Stimulated activated CD4-positive, alpha-beta T cell treated with anti-CD3 and anti-CD28 coated beads, Interleukin-2, amount 100 ng/mL, for 4 hours (primary cell): ENCODE data around the gene TCERG1L.

ENCODE experiments used
- DNase-seq: peaks from one replicate; pipeline ENCODE4 v3.0.0-alpha.2; 2020; ENCODE audit warnings: low read depth

The TCERG1L gene

DNA sequence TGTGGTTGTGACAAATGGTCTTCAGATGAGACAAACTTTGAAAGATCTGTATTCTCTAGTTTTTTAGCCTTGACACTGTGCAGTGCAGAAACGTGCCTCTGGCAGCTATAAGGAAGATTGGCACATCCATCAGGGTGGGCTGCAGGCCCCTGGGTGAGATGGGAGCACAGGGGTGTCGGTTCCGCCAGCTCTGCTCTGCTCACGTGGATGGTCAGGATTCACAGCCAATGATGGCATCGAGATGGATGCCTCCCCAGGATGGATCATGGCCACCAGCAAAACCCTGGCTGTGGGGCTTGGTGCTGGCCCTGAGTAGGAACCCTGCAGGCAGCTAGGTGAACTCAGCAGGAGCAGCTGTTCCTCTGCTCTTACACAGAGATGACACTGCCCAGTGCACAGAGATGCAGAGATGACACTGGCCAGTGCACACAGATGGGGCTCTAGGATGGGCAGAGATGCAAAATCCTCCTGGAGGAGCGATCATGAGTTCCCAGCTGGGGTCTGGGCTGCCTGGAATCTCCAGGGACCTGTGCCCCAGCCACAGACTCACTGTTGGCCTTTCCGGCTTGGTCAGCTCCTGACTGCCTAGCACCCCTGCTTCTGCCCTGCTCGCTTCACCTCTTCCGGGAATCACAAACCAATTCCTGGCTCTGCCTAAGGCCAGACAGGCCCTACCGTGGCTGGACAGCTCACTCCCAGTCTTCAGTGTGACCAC is 185.9 kb downstream of the TCERG1L start:
- no peak for DNase-seq

DNA sequence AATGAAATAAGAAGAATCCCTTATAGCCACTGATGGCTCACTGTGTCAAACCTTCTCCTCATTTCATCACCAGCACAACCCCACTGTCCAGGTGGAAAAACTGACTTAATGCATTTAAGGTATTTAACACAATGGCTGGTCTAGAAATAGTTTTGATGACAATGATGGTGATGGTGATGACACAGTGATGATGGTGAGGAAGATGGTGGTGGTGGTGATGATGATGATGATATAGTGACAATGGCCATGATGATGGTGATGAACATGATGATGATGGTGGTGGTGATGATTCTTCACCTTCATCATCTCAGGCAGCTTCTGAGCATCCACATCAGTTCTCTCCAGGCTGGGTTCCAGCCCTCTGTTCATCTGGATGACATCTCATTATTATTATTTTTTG is 186.6 kb downstream of the TCERG1L start:
- DNase-seq = no peak

DNA sequence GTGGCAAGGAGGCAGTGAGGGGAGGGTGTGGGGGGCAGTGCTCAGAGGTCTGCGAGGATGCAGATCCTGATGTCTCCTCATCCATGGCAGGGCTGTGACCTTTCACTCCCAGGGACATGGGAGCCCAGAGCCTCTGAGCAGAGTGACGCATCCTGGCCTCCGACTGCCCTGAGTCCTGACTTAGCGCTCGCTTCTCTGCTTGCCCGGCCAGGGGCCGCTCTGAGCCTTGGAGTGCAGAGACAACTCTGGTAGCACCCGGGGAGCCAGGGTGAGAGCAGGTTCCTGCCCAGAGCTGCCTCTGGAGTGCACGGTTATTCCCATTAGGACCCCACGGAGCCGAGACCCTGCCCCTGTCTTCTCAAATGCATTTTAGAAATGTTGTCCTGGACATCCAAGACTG is 188.0 kb downstream of the TCERG1L start:
- no peak for DNase-seq

DNA sequence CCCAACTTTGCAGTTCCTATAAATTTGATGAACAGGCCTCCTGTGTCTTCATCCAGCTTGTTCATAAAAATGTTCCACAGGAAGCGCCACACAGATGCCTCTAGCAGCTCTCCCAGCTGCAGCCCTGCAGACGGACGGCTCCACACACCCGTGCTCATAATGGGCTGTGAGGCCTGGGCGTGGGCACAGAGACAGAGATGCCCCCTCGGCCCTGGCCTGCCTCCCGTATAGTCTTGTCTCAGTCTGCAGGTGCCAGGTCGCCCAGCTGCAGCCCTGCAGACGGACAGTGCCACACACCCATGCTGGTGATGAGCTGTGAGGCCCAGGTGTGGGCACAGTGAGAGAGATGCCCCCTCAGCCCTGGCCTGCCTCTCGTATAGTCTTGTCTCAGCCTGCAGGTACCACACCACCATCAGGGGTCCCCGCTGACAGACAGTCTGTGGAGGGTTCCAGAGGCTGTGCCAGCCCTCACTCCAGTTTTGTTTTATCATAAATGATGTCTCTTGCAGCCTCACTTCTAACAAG is 189.9 kb downstream of the TCERG1L start:
- no peak for DNase-seq

DNA sequence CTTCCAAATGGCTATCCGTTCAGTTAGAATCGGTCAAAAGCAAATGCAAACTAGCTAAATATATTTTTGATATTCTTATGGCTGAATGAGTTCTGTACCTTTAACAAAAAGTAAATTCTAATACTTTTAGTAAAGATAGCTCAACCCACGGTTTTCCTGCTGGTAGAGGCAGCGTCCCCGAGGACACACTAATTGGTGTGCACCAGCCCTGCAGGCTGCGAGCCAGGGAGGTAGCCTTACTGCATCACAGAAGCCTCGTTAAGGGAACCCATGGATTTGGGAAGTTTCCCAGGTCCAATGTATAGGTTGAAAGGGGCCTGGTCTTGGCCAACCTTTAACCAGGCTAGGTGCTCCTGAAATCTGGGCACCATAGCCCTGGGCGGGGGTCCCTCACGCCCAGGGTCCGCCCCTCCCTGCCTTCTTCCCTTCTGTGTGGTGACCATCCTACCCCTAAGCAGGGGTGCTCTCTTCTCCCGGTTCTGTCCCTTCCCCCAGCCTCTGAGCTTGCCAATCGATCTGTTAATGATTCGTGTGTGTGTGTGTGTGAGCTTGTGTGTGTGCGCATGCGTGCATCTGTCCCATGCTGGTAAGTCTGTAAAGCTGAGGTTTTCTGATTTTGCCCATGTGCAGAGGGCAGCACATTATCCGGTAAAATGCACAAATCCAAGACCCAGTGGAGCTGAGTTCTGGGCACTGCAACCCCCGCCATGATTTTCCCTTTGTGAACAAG is 191.7 kb downstream of the TCERG1L start:
- DNase-seq = no peak

DNA sequence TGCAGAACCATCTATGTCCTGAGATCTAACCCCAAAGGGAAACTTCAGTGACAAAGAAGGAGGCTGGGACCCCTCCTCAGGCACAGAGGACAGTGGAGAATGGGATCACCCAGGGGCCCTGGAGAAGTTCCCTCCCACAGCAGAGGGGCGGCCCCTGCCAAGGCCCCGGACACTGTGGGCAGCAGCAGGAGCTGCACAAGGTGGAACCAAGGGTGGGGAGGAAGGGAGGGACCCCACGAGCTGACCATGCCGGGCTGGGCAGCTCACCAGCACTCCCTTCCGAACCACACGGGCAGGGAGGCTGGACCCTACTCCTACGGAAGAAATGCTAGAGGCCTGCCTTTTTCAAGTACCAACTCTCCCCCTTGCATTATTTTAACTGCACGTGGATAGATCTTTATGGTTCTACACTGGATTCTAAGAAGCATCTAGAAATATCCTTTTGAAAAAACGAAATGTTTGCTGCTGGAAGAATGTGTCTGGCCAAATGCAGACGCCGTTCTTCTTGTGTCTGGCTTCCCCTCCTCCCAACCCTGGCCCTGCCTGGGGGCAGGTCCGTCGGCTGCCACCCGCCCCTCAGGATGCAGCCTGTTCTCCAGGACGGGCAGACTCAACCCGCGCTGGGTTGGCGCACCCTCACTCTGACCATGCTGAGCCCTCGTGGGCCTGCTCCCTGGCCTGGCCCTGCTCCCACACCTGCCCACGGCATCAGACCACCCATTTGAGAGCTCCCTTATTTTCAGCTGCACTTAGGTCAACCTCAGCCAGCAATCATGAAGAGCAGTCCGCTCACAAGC is 193.9 kb downstream of the TCERG1L start:
- no peak for DNase-seq

DNA sequence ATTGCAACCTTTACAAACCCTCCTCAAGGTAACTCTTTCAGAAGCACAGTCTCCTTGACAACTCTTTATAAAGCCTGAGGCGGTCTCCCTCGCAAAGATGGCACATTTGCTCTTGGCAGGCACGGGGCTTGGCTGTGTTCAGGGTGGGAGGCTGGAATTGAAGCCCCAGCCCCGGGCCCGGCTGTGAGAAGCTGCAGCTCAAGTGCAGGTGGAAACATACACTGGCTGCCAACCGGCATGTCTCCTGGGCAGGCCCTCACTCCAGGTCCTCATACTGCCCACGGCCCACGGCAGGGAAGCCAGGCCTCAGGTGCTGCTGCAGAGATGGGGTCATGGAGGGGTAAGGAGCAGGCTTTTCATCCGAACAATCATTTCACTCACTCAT is 194.5 kb downstream of the TCERG1L start:
- DNase-seq = no peak

DNA sequence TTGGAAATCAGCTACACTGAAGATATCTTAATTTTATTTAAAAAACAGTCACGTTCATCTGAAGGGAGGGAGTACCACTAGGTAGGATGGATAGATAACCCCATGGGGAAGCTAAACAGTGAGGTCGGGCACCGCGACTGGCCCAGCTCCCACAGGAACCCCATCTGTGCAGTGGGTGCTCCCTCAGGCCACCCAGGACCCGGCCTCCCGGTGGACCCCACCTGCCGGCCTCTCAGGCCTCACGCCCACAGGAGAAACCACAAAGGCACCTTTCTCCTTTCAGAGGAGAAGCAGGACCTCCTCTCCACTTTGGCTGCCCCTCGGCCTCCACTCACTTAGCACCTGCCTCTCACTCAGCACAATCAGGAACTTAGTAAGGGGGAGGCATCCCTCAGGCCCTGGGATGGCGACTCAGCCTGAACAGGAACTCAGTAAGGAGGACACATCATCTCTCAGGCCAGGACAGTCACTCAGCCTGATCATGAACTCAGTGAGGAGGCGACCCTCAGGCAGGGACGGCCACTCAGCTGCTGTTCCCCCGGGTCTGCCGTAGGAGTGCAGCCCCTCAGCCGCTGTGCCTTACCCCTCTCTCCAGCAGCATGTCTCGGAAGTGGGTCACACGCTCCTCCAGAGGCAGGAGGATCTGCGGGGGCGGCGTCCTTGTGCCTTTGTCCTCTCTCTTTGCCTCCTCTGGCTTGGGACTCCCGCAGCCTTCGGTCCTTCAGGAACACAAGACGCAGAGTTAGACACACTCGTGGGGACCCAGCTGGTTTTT is 195.1 kb downstream of the TCERG1L start:
- no peak for DNase-seq

DNA sequence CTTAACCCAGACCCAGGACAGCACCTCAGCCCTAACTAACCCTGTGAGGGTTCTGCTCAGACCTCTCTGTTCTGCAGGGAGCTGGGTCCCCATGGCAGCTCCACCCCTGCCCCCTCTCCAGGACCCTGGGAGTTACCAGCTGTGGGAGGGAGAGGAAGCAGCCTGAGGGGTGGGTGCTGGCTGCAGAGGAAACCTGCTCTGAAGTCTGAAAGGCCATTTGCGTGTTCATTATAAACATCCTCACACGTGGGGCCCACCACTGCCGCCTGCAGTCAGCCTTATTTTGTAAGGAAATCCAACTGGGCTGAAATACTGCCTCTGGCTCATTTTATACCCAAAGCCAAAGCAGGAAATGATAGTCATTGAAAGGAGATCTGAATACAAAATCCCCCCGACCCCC is 195.7 kb downstream of the TCERG1L start:
- DNase-seq = no peak

DNA sequence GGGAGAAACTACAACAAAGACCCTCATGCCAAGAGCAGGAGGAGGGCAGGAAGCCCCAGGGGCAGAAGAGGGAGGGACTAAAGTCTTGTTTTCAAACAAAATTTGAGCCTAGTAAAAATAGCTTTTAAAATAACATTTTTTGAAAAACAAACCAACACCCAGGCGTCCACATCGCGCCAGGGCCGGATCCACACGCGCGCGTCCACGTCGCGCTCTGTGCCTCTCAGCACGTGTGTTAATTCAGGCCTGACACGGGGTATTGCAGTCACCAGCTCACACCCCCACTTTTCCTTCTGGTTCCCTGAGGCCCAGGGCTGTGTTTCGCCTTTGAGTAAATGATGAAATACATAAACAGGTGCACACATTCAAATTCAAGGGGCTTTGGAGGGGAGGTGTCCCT is 196.2 kb downstream of the TCERG1L start:
- no peak for DNase-seq

DNA sequence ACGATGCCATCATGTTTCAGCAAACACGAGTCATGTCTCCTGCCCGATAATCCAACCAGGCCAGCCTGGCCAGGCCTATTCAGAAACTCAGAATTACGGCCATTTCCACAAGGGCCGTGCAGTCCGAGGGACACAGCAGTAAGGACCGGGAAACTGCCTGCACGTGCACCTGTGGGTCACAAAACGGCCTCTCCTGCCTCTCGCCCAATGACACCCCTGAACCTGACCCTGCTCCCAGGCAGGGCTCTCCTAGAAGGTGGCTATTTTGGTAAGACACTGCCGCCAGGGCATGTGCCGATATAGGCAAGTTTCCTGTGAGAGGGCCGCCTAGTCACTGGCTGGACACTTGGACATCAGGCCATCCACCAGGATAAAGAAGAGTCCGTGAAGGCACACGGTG is 196.7 kb downstream of the TCERG1L start:
- no peak for DNase-seq

DNA sequence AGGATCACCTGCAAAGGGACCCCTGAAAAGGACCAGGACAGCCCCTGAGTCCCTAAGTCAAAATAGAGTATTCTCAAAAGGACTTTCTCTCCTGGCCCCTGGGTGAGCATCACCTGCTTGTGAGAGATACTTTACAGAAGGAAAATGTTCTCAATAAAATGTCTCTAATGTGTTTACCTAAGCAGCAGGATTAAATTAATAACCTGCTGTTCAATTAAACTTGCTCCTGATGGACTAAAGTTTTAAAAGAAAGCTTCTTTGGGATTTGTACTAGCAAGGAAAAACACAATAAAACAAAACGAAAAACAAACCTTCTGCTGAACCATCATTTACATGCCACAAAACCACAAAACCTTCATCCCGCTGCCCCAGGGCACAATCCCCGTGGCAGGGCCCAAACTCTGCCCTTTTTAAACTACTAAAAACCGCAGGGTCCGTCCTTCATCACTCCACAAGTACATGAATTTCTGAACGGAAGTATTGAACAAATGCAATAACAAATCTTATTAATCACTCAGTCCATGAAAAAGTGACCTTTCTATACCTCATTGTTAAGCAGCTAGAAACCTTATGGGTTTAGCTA is 197.7 kb downstream of the TCERG1L start:
- no peak for DNase-seq

DNA sequence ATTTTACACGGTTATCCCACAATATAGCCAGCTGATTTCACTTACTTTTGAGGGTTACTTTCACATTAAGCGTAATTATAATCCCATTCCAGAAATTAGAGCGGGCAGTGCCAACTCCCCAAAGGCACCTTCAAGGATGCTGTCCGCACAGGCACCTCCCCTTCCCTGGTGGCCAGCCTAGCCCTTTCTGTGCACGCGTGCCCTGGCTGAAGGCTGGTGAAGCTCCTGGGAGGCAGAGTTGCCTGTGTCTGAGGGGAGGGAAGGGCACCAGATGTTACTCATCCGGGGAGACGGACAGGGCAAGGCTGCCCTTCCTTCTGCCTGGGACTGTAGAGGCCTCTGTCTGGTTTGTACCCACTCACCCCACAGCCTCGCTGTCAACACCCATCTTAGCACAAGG is 198.4 kb downstream of the TCERG1L start:
- no peak for DNase-seq

DNA sequence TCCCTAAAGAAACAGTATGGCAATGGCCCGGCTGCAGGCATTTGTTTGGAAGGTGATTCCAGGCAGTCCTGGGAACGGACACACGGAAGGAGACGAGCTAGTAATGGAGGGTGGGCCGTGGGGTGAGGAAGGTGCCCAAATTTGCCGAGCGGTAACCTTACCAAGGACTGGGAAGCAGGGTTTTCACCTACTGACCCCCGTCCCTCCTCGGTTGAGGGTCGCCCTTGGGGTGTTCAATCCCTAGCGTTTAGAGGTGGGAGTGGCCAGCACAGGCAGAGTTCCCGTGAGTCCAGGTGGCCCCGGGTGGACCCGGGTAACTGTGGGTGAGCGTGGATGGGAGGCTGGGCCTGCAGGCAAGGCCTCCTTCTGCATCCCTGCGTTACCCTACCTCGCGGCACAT is 198.8 kb downstream of the TCERG1L start:
- no peak for DNase-seq

DNA sequence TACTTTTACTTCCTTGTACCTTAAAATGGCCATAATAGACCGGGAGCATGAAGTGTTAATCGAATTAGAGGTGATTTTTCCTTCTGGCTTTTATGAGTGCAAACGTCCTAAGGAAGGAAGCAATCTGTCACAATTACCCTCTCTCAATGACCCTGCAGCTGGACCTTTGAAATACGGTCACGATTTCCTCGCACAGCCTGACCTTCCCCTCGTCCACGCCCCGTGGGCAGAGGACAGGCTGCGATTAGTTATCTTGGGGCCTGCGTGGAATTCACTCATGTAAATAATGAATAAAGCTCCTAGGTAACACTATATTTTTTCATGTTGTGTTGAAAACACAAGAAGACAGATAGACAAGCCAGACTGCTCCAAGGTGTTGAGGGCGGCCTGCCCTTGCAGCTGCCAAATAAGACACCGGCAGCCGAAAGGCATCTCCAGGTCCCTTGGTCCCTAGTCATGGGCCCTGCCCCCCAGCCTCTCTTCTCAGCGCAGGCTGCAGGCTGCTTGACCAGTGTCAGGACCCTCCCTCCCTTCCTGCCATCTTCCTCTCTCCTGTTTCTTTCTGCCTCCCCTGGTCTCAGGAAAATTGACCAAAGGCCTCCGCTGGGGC is 199.9 kb downstream of the TCERG1L start:
- DNase-seq = no peak

DNA sequence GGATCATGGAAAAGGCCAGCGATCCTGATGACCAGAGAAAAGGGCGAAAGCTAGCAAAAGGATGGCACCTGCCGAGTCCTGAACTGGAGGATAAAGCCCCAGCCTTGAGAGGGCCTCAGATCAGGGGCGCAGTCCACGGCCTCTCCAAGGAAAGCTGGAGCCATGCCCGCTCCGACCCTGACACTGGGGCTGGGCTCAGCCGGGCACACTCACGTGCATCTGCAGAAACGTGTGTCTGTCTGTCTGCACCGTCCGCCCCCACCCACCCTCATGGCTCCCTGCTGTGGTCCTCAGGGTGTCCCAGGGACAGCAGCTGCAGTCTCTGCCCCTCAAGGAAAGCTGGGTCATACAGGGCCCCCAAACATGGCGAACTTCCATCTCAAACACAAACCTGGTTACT is 200.5 kb downstream of the TCERG1L start:
- DNase-seq = no peak

DNA sequence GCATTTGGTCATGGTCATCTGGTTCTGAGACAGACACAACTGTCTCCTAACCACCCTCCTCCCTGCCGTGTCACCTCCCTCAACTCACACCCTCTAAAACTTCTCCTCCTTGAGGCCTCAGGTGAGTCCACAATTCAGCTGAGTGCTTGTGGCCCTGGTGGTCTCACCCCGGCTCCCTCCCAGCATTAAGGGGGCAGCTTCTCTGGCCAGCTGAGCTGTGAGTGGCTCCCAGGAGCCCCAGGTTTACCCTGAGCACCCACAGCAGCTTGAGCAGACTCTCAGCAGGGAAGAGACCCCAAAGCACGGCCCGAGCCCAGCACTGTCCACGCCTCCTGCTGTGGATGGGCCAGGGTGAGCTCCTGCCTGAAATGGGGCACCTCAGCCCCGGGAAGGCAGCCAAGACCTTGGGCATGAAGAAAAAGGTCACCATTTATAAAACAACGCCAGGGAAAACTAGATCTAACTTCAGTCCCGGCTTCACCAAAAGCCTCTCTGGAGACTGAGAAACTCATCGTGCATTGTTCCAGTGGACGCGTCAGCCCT is 201.2 kb downstream of the TCERG1L start:
- DNase-seq = no peak

DNA sequence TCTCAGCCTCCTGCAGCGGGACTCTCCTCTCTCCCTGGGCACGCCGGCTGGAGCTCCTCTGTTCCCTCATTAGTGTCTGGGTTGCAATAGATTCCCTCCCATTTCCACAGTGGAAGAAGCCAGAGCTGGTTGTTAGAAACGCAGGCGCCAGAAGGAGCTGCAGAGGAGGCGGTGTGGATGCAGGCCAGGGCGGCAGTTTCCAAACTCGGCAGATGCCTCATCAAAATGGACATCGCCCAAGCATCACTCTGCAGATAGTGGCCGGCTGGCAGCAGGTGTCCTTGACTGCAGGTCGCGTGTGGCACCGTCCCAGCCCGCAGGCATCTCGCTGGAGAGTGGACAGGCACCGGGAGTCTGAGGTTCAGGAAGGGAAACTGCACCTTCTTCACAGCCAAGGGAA is 201.8 kb downstream of the TCERG1L start:
- DNase-seq = no peak

DNA sequence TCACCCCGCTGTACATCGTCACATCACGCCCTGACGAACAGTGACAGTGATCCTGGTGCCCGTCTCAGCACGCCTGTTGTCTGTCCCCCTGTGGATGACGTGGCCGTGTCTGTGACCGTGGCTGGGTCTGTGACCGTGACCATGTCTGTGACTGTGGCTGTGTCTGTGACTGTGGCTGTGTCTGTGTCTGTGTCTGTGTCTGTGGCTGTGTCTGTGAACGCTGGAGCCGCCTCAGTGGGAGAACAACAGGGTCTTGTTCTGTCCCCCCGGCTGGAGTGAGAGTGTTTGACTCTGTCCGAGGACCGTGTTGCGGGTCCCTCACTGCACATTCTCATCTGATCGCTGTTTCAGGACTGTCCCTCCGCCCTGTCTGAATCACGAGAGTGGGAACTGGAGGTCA is 202.2 kb downstream of the TCERG1L start:
- no peak for DNase-seq

DNA sequence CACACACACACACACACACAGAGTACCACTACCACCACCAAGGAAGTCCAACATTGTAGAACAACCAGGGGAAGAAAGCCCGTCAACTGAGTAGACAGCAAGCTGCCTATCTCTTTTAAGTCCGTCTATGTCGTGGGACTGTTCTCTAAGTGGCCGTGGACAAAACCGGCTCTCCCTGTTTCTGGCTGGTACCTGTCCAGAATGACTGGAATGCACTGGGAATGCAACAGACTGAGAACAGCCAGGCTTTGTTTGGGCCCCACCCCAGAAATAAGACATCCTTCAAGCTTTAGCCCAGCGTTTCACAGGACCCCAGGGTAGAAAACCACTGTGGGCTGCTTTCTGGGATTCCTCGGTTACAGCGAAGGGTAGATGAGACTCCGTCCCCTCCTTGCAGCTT is 203.6 kb downstream of the TCERG1L start:
- DNase-seq = no peak

DNA sequence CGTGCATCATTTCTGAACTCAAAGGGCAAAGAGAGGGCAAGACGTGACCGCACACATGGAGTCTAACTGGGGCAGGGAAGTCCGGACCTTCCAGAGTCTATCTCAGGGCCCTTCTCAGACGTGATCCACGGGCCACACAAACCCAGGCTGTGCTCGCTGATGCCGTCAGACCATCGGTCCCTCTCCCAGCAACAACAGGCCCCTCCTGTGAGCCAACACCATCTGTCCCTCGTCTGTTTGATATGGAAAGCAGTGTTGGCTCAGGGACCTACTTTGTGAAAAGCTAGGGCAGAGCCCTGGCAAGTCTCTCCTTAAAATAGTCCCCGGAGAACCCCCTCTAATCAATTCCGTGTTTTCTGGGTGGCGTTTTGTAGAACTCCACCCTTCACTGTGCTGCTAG is 208.8 kb downstream of the TCERG1L start:
- no peak for DNase-seq
